Activated CD8-positive, alpha-beta memory T cell treated with anti-CD3 and anti-CD28 coated beads for 24 hours (primary cell): ENCODE results near the gene KIAA1614.

Experiments used
- DNase-seq: peaks from one replicate; pipeline ENCODE4 v3.0.0-alpha.2; 2020

The KIAA1614 gene

DNA sequence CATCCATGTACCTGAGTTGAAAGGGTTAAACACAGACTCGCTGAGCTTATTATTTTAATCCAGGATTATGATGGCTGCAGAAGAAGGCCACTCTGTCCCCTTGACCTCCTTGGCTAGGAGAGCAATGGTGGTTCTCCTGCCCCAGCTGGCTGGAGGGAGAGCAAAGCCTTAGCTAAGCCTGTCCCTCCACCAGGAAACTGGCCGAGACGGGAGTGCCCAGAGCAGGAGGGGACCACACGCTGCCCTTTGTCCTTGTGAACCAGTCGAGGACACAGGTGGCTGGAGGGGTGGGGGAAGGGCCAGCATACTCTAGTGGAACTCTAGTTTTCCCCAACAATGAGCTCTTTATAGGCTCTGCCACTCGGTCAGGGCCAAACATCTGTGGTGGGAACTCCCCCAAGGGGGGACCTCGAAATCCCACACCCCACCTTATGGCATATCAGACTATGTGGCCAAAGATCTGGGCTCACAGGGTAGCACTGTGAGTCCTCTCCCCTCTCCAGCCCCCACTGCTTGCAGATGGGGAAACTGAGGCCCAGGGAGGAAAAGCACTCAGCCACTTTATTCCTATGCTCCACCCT, 12.9 kb downstream of the KIAA1614 start:
- no peak for DNase-seq

DNA sequence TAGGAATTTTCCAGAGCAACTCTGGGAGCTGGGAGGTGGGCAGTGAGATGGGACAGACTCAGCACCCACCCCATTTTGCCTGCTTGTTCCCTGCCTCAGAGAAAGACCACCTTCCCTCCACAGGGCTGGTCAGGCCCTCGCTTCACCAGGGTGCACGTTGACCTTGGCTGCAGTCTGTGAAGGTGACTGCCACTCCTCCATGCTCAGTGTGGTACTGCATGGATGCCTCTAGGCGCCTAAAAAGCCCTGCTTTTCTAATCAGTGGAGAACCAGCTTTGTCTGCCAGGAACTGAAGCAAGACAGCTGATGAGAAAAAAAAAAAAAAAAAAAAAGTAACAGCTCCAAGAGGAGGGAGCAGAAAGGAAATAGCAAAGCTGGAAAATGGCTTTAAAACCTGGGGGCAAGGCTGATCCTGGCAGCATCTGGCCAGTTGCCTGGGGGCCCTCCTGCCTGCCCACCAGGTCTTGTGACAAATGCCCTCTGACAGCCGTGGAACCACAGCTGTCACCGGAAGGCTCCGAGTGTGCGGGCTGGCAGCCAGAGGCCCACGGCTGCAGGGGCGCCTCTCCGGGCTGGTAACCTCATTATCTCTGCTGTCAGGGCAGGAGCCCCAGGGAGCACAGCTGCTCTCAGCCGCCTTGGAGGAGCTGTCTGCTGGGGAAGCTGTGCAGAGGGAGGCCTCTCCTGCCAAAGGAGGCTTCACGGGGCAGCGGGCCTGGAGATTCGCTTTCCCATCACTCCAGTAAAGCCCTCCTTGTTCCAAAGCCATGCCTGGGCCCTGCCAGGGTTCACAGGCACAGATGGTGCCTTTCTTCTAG, 13.7 kb downstream of the KIAA1614 start:
- no peak for DNase-seq

DNA sequence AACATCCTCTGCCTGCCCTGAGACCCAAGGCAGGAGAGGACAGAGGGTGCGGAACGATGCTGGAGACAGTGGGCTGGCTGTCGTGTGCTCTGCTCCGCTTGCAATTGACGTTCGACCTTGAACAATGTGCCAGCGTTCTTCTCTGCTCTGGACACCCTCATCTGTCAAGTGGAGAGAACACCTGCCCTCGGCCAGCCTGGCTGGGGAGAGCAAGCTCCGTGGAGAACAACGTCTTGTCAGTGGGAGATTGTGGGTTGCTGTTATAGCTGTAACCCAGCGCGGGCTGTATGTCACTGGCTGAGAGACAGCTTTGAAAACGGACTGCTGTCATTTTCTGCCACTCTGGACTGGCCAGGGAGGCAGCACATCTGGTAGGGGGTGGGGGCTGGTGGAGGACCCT, 14.7 kb downstream of the KIAA1614 start:
- DNase-seq = no peak

- no peak for DNase-seq
These were observed 15.1 kb downstream of the KIAA1614 start for GRCh38 chr1:180927841-180928240.

GRCh38 chr1:180928331-180929230, 15.9 kb downstream of the KIAA1614 start:
- DNase-seq = no peak

DNA sequence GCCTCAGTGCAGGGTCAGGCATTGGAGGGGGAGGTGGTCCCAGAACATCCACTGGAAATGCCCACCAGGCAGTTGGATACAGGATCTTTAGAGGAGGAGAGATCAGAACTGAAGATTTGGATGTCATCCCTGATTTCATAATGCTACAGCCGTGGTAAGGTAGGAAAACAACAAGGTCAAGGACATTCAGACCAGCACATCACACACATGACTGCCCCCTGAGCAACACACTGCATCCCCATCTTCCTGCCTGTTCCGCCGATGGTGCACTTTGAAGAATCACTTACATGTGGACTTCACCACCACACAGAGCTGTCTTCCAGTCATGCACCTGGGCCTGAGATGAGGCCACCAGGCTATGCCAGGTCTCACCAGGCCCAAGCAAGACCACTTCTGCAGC, 16.7 kb downstream of the KIAA1614 start:
- DNase-seq = no peak

DNA sequence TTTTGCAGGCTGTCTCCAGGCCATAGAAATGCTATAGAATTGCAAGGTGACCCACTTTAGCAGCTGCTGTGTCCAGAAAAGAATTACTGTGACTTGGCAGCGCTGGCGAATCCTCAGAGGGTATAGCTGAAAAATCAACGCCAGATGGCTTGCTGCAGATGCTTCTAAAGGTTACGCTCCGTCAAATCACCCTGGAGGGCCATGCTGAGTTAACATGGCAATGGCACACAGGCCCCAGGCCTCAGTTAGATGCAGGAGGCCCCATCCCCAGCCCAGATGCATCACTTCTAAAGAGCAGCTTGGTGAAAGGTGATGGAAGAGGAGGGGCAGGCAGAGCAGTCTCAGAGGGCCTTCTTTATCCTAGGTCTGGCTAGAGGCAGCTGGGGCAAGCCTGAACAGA, 18.0 kb downstream of the KIAA1614 start:
- DNase-seq = no peak

GRCh38 chr1:180931529-180931928, 18.8 kb downstream of the KIAA1614 start:
- no peak for DNase-seq

DNA sequence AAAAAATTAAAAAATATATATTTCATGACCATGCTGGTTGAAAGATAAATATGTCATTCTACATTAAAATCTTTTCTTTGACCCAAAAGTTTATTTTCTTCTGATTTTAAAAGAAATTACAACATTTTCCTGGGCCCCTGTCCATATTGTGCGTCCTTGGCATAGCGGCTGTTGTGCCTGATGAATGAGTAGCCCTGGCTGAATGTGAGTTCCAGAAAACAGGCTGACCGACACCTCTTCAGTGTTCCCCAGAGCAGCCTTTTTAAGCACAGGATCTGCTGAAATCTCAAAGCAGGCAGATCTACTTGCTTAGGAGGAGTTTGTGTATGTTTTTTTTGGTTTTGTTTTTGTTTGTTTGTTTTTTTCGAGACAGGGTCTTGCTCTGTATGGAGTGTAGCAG, 19.7 kb downstream of the KIAA1614 start:
- DNase-seq = no peak

GRCh38 chr1:180933141-180933540, 20.4 kb downstream of the KIAA1614 start:
- no peak for DNase-seq

DNA sequence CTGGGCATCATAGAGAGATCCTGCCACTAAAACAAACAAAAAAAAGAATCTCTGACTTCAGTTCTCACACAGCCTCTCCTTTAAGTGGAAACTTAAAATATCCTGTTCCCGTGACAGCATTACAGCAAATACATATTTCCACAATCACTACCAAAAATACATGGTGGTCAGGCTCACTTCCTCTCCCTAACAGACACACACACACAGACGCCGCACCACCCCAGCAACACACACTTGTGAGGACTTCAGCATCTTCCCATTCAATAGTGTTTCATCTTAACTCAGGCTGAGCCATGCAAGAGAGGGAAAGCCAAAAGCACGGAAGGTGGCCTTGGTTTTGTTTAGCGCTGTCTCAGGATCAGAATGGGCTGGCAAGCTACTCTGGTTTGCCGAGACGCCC, 21.9 kb downstream of the KIAA1614 start:
- DNase-seq = no peak

DNA sequence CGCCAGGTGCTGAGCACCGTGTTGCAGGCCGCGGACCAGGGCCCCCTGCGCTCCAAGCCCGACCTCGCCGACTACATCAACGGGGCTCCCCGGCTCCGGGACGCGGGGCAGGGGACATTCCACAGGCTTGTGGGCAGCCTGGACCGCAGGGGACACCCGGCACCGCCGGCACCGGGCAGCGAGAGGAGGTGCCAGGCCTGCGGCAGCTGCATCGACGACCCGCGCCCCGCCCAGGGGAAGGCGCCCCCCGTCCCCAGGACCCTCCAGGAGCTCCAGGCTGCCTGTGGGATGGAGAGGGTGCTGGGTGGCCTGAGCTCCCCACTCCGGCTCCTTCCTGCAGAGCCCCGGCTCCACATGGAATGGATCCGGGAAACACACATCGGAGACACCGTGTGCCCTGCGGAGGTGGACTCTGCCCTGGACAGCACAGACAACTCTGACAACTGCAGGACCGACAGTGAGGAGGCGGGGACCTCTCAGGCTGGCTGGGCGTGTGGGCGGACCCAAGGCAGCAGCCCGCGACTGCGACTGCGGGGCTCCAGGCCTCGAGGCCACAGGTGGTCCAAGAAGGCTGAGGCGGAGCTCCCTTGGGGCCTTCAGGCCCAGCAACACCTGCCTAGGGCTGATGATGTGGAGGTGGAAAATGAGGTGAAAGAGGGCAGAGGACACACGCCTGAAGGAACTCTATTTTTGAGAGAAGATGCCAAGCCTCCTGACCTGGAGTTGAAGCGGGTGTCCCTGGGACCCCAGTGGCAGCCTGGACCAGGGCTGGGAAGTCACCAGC, 22.8 kb downstream of the KIAA1614 start:
- DNase-seq = no peak

DNA sequence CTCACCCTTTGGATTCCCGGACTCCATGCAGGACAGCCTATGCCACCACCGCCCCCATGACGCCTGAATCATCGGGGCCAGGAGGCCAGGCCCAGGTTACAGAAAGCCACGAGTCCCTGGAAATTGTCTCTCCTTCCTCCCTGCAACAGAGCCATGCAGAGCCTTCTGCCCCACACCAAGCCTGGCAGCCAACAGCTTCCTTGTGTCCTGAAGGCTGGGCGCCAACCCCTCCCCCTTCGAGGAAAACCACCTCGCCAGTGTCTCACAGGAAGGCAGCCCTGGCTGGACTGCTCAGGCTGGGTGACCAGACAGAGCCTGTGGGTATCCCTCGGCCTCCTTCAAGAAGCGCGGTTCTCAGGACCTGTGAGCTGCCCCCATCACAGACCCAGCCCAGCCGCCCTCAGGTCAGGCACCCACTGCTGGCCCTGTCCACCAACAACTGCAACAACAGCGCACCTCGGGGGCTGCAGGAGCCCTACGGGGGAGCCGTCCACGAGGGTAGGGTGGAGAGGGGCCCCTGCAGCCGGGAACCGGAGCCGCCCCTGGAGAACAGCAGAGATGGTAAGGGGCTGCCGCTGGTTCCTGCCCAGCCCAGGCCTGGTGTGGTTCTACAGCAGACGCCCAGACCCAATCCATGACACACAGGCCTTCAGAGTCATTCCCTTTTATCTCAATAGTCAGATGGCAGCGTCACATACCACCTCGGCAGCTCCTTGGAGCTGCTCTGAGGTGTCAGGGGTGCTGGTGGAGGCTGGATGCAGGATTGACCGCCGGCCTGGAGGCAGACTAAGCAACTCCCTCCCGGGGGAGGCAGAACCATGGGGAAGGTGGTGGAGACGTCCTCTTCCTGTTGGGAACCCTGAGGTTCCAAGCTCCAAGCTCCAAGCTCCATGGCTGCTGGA, 23.7 kb downstream of the KIAA1614 start:
- DNase-seq = no peak

DNA sequence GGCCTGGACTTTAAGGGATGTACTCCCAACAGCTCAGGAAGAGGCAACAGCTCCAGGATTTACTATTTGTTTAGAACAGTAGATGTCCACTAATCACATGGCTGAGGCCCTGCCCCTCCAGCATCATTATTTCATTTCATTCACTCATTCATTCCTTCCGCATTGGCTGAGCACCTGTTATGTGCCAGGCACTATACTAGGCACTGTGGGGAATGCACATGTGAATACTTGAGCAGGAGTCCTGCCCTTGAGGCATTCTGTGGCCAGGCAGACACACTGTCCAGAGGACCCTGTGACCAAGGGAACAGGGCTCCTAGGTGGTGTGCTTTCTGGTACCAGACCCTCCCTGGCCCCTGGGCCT, 24.3 kb downstream of the KIAA1614 start:
- no peak for DNase-seq

GRCh38 chr1:180937624-180938225, 25.0 kb downstream of the KIAA1614 start:
- no peak for DNase-seq

GRCh38 chr1:180939073-180939710, 26.5 kb downstream of the KIAA1614 start:
- DNase-seq = no peak

- DNase-seq = no peak
These were observed 27.0 kb downstream of the KIAA1614 start for GRCh38 chr1:180939711-180940103.

- DNase-seq = no peak
These were observed 27.7 kb downstream of the KIAA1614 start for GRCh38 chr1:180940445-180940844.

- DNase-seq = no peak
These were observed 29.0 kb downstream of the KIAA1614 start for GRCh38 chr1:180941518-180942275.

DNA sequence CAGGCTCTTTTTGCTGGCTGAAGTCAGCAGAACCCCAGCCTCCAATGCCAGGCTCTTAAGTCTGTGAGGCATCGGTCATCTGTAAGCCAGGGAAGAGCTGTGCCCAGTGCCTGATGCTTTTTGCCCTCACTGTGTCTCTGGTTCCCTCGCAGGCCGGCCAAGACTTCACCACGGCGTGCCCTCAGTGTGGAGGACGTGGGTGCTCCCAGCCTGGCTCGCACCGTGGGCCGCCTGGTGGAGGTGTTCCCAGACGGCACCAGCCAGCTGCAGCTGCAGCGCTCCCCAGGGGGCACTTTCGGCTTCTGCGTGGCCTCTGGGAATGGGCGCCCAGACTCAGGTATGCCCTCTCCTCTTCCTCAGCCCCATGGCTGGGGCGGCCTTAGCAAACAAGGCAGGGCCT, 32.5 kb downstream of the KIAA1614 start:
- DNase-seq = no peak
